HEK293 (cell line): ENCODE measurements around the gene HCCS.

Source experiments
- KLF7 ChIP-seq: fragments of 450-650 bp; formaldehyde crosslinking; IDR thresholded peaks from 2 replicates; pipeline ENCODE4 v1.5.1; 2016; ENCODE audit warnings: missing biosample characterization, missing genetic modification characterization, borderline replicate concordance
- REPIN1 ChIP-seq: fragments of 450-650 bp; formaldehyde crosslinking; IDR thresholded peaks from 2 replicates; pipeline ENCODE4 v1.5.1; 2017; ENCODE audit warnings: missing biosample characterization, missing genetic modification characterization, low read depth
- ZBTB1 ChIP-seq: fragments of 450-650 bp; formaldehyde crosslinking; IDR thresholded peaks from 2 replicates; pipeline ENCODE4 v1.5.1; 2016; ENCODE audit warnings: missing biosample characterization, missing genetic modification characterization
- ZBTB48 ChIP-seq: fragments of 450-650 bp; formaldehyde crosslinking; IDR thresholded peaks from 2 replicates; pipeline ENCODE4 v1.5.1; 2016; ENCODE audit warnings: missing biosample characterization, missing genetic modification characterization
- ZBTB8A ChIP-seq: fragments of 450-650 bp; formaldehyde crosslinking; IDR thresholded peaks from 2 replicates; pipeline ENCODE4 v1.5.1; 2016; ENCODE audit warnings: missing biosample characterization, missing genetic modification characterization
- ZEB2 ChIP-seq: fragments of 450-650 bp; formaldehyde crosslinking; IDR thresholded peaks from 2 replicates; pipeline ENCODE4 v1.5.1; 2016; ENCODE audit warnings: missing biosample characterization, missing genetic modification characterization
- ZFP3 ChIP-seq: fragments of 450-650 bp; formaldehyde crosslinking; IDR thresholded peaks from 2 replicates; pipeline ENCODE4 v1.5.1; 2016; ENCODE audit warnings: low read depth, missing biosample characterization, missing genetic modification characterization
- ZNF19 ChIP-seq: fragments of 450-650 bp; formaldehyde crosslinking; IDR thresholded peaks from 2 replicates; pipeline ENCODE4; 2016; ENCODE audit warnings: missing biosample characterization, missing genetic modification characterization, low read depth
- ZNF274 ChIP-seq, 2 experiments: fragments of 200-500 bp in 1 of 2; fragments of 450-650 bp in 1 of 2; sonication (Bioruptor generic) in 1 of 2; formaldehyde crosslinking in 1 of 2; IDR thresholded peaks; 2 replicates each; pipeline versions ENCODE4 v1.5.1 to v1.6.1; 2014 to 2016; ENCODE audit warnings: borderline replicate concordance in 1 of 2, inconsistent platforms in 1 of 2, low read length in 1 of 2, missing biosample characterization in 1 of 2, missing genetic modification characterization in 1 of 2
- ZNF629 ChIP-seq: fragments of 450-650 bp; formaldehyde crosslinking; IDR thresholded peaks from 2 replicates; pipeline ENCODE4 v1.5.1; 2017; ENCODE audit warnings: missing biosample characterization, missing genetic modification characterization
- TF ChIP-seq, protein P1 (sequence below): fragments of 450-650 bp; IDR thresholded peaks from 2 replicates; pipeline ENCODE4 v1.5.1; 2018; ENCODE audit warnings: missing biosample characterization, missing genetic modification characterization
- TF ChIP-seq, protein P2 (sequence below): fragments of 450-650 bp; formaldehyde crosslinking; IDR thresholded peaks from 2 replicates; pipeline ENCODE4 v1.5.1; 2016; ENCODE audit warnings: missing biosample characterization, missing genetic modification characterization

- TF ChIP-seq ZNF274 (IDR thresholded peaks at IDR 0.05; ENCODE audit: low read length), result no peak
- no peak for TF ChIP-seq ZNF274 (tag by site-specific recombination; IDR thresholded peaks at IDR 0.05; ENCODE audit: borderline replicate concordance)
- TF ChIP-seq, protein P1, sequence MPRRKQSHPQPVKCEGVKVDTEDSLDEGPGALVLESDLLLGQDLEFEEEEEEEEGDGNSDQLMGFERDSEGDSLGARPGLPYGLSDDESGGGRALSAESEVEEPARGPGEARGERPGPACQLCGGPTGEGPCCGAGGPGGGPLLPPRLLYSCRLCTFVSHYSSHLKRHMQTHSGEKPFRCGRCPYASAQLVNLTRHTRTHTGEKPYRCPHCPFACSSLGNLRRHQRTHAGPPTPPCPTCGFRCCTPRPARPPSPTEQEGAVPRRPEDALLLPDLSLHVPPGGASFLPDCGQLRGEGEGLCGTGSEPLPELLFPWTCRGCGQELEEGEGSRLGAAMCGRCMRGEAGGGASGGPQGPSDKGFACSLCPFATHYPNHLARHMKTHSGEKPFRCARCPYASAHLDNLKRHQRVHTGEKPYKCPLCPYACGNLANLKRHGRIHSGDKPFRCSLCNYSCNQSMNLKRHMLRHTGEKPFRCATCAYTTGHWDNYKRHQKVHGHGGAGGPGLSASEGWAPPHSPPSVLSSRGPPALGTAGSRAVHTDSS (tag by site-specific recombination), result no peak
- TF ChIP-seq REPIN1 (tag by site-specific recombination), result no peak
- TF ChIP-seq ZBTB1, result no peak
- TF ChIP-seq, protein P2, sequence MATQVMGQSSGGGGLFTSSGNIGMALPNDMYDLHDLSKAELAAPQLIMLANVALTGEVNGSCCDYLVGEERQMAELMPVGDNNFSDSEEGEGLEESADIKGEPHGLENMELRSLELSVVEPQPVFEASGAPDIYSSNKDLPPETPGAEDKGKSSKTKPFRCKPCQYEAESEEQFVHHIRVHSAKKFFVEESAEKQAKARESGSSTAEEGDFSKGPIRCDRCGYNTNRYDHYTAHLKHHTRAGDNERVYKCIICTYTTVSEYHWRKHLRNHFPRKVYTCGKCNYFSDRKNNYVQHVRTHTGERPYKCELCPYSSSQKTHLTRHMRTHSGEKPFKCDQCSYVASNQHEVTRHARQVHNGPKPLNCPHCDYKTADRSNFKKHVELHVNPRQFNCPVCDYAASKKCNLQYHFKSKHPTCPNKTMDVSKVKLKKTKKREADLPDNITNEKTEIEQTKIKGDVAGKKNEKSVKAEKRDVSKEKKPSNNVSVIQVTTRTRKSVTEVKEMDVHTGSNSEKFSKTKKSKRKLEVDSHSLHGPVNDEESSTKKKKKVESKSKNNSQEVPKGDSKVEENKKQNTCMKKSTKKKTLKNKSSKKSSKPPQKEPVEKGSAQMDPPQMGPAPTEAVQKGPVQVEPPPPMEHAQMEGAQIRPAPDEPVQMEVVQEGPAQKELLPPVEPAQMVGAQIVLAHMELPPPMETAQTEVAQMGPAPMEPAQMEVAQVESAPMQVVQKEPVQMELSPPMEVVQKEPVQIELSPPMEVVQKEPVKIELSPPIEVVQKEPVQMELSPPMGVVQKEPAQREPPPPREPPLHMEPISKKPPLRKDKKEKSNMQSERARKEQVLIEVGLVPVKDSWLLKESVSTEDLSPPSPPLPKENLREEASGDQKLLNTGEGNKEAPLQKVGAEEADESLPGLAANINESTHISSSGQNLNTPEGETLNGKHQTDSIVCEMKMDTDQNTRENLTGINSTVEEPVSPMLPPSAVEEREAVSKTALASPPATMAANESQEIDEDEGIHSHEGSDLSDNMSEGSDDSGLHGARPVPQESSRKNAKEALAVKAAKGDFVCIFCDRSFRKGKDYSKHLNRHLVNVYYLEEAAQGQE (tag by site-specific recombination), result no peak
- TF ChIP-seq ZNF19 (tag by site-specific recombination), result no peak
- TF ChIP-seq ZNF629 (tag by site-specific recombination), result no peak
- no peak for TF ChIP-seq KLF7
- TF ChIP-seq ZEB2 (tag by site-specific recombination), result no peak
- TF ChIP-seq ZBTB48 (tag by site-specific recombination), result no peak
- no peak for TF ChIP-seq ZBTB8A (tag by site-specific recombination)
- TF ChIP-seq ZFP3 (tag by site-specific recombination), result no peak
Measured at GRCh38 chrX:11109968-11110367, 1.2 kb upstream of the HCCS start.
